ENCODE data around the gene HSBP1L1. TPM values are rescaled to one million over a fixed set of nuclear protein-coding genes. Genes with fewer than 3 reads are reported as not detected.

Gene HSBP1L1
- 5.2 and 5.4 TPM in 2 replicates for total RNA-seq

GRCh38 chr18:79964330-79965118 is at the start of gene HSBP1L1:
TSS of gene HSBP1L1 (plus strand) at chr18:79964643. CDS start at chr18:79964736, 93 bp downstream.

GRCh38 chr18:79951545-79952455 is 12.6 kb upstream of the HSBP1L1 start, which contains the start of gene SLC66A2:
TSS of gene SLC66A2 (minus strand) at chr18:79951653. CDS start at chr18:79950926, 727 bp downstream.

DNA sequence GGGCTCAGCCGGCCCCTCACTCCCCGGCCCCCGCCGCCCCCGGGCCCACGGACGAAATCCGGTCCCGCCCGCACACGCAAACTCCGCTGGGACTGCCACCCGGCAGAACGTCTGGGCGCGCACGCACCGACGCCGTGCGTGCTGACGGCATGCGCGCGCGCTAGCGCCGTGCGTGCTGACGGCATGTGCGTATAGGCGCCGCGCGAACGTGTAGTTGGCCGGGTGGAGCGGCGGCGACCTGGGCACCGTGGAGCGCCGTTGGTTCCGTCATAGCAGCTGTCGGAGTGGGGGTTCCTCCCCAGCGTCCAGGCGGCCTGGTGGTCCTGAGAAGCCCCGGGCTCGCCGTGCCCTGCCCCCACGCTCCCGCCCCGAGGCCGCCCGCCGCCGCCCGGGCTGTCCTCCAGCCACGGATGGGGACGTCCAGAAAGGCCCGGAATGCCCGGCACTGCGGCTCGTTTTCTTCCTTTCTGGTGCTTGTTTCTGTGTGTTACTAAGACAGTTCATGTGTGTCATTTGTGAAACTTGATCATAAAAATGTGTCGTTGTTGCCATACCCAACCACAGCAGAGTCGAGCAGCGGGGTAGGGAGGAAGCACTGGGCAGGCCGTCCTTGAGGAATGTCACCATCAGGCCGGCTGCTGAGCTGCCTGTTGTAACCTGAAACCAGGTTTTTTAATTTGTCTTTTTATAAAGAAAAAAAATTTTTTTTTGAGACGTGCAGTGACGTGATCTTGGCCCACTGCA is 24.2 kb downstream of the HSBP1L1 start, which contains the start of gene TXNL4A:
TXNL4A (minus strand) TSS at position 113 of the 744 bp plus-strand sequence. CDS start 171 bp downstream, outside the sequence.

Other genes starting within 250 kb of the HSBP1L1 start
- not detected in 2 replicates for gene KCNG2, start 166.7 kb upstream of the HSBP1L1 start, total RNA-seq
- gene SLC66A2, start 13.0 kb upstream of the HSBP1L1 start, total RNA-seq = 27.4 and 31.7 TPM in 2 replicates
- gene TXNL4A, start 23.9 kb downstream of the HSBP1L1 start, total RNA-seq = 74.0 and 92.7 TPM in 2 replicates
- gene RBFA, start 69.8 kb downstream of the HSBP1L1 start, total RNA-seq = 24.2 and 28.1 TPM in 2 replicates
- 12.0 and 12.5 TPM in 2 replicates for gene ADNP2, start 144.6 kb downstream of the HSBP1L1 start, total RNA-seq